GM10266 (cell line): ENCODE measurements around the gene SCO2.

Source experiments
- DNase-seq: peaks from one replicate; pipeline ENCODE4 v3.0.0; 2012; ENCODE audit errors: extremely low spot score
- CTCF ChIP-seq: IDR thresholded peaks from 2 replicates; pipeline ENCODE4 v1.5.1; 2012; ENCODE audit warnings: mild to moderate bottlenecking, low read depth; ENCODE audit not compliant: control insufficient read depth, insufficient read depth; ENCODE audit errors: missing control alignments

SCO2 gene

GRCh38 chr22:50513175-50513574 lies 12.2 kb downstream of the SCO2 start:
- no peak for TF ChIP-seq CTCF
- DNase-seq, result no peak

- TF ChIP-seq CTCF, result no peak
Observed at GRCh38 chr22:50508897-50509296, 16.5 kb downstream of the SCO2 start.

GRCh38 chr22:50507991-50508884 lies 17.2 kb downstream of the SCO2 start, which contains the start of gene NCAPH2:
TSS of gene NCAPH2 (plus strand) at chr22:50508224. CDS start at chr22:50508338, 114 bp downstream.
- TF ChIP-seq CTCF, result no peak
- DNase-seq, result peak; percentile 100

More at GRCh38 chr22:50508897-50509296, 16.5 kb downstream of the SCO2 start:
- no peak for DNase-seq

GRCh38 chr22:50507421-50507990 lies 17.9 kb downstream of the SCO2 start, which contains the start of gene LMF2:
TSS of gene LMF2 (minus strand) at chr22:50507702. CDS start at chr22:50507675, 27 bp downstream.
- no peak for TF ChIP-seq CTCF
- DNase-seq, result peak; percentile 99

GRCh38 chr22:50506611-50507420 lies 18.6 kb downstream of the SCO2 start:
- TF ChIP-seq CTCF, result no peak
- peak; percentile 58 for DNase-seq

GRCh38 chr22:50505776-50506610 lies 19.4 kb downstream of the SCO2 start:
- DNase-seq, result no peak
- TF ChIP-seq CTCF, result no peak
